Loucy (cell line): Measurements from ENCODE around the gene SIGLEC11.

Source experiments
- CTCF ChIP-seq: fragments of 200-600 bp; sonication (generic); conservative IDR thresholded peaks from 2 replicates; pipeline ENCODE4 v1.5.1; 2014; ENCODE audit warnings: mild to moderate bottlenecking, antibody characterized with exemption, low read length
- EZH2phosphoT487 ChIP-seq: fragments of 200-600 bp; IDR thresholded peaks from 2 replicates; pipeline ENCODE4 v1.6.1; 2018; ENCODE audit warnings: antibody characterized with exemption, mild to moderate bottlenecking, moderate library complexity, borderline replicate concordance

GRCh38 chr19:49987159-49987698 is 26.3 kb upstream of the SIGLEC11 start:
- TF ChIP-seq CTCF (no peak; the same call in 1 of the 2 replicates), EZH2phosphoT487 (no peak)
